GM12892 (cell line): ENCODE results near the gene GALNT10.
"Not testable (repeated sequence)": the region's sequence is repeated elsewhere in the genome, so short reads cannot be mapped to it uniquely, and the experiment has no call there.

ENCODE experiments used
- POLR2A ChIP-seq: IDR thresholded peaks from 2 replicates; pipeline ENCODE4 v1.6.1; 2011; ENCODE audit warnings: low read depth, low read length, control low read depth
- TAF1 ChIP-seq: IDR thresholded peaks from 2 replicates; pipeline ENCODE4 v1.6.1; 2011; ENCODE audit warnings: low read depth, mild to moderate bottlenecking, control low read depth, low read length, borderline replicate concordance

- not testable (repeated sequence) for TF ChIP-seq POLR2A, TAF1
These were observed 169.7 kb downstream of the GALNT10 start for GRCh38 chr5:154360241-154360640.
